ENCODE results near the gene PABPN1.
A peak's percentile ranks its signal among the peaks of the same experiment; 100 is the strongest.
"Not testable (repeated sequence)": the region's sequence is repeated elsewhere in the genome, so short reads cannot be mapped to it uniquely, and the experiment has no call there.

PABPN1 gene

DNA sequence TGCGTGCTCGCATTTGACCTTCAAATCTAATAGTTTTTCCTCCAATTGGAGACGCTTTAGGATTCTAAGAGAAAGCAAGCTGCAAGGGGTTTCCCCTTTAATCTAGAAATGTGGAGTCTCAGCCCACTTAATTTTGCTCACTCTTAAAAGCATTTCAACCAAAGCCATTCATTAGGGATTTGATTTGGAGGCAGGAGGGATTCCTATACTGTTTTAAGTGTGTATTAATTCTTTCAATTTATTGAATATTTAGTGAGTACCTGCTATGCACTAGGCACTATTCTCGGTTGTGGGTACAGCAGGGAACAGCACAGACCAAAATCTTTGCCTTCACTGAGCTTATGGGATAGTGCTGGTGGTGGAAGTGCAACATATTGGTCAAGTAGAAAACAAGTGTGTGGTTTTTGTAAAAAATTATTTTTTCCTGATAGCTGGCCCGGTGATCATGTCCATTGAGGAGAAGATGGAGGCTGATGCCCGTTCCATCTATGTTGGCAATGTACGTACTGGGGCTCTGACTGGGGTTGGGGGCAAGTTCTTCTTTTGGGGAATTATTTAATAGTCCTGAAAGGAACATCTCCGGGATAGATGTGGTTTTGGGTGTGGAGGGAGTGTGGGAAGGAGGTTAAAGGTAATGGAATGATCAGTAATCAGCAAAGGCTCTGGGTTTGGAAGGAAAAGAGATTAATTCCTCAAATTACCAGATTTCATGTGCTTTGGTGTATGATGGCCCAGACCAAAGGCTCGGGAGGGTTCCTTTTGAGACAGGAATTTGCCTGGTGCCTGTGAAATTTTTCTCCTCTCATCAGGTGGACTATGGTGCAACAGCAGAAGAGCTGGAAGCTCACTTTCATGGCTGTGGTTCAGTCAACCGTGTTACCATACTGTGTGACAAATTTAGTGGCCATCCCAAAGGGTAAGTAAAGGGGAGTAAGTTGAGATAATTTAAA lies 1.6 kb downstream of the PABPN1 start:
- peak overlapping the region; percentile 89 to 100 for H3K27ac ChIP-seq
- no peaks in the 10 kb centered on the region for H3K9me3 ChIP-seq
- peaks cover 0 to 25% (median 15%) of the 10 kb centered on the region in 4 donors for H3K4me1 ChIP-seq
- no peak for TF ChIP-seq CTCF (IDR thresholded peaks at IDR 0.05)
- peak overlapping the region; percentile 81 to 99 for H3K4me3 ChIP-seq
- no peaks in the 10 kb centered on the region for H3K27me3 ChIP-seq
- intact Hi-C loops (cut with DNase I; ENCODE audit: low total_unique reads), result loop anchor here (5.0 to 10.0 kb wide), 4 partner anchors 44 to 232 kb away; partner anchors contain the start of genes EFS, NGDN, THTPA and ZFHX2
- DNase-seq, result no peak
- peaks cover 25 to 28% (median 27%) of the 10 kb centered on the region in 3 donors for H3K36me3 ChIP-seq

DNA sequence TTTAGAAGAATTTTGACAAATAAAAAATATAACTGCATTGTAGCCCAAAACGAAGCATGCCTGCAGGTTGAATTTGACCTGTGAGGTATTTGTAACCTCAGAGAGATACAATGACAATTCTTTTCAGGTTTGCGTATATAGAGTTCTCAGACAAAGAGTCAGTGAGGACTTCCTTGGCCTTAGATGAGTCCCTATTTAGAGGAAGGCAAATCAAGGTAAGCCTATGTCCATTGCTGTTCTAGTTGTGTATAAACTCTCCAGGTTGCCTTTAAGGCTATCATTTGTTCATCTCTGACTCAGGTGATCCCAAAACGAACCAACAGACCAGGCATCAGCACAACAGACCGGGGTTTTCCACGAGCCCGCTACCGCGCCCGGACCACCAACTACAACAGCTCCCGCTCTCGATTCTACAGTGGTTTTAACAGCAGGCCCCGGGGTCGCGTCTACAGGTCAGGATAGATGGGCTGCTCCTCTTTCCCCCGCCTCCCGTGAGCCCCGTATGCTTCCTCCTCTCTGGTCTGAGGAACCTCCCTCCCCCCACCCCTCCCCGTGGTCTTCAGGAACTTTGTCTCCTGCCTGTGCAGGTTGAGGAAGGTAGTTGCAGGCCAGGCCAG lies 2.7 kb downstream of the PABPN1 start:
- H3K9me3 ChIP-seq, result no peaks in the 10 kb centered on the region
- no peak overlapping the region for H3K27ac ChIP-seq
- TF ChIP-seq CTCF (IDR thresholded peaks at IDR 0.05), result no peak
- peaks cover 25 to 28% (median 27%) of the 10 kb centered on the region in 3 donors for H3K36me3 ChIP-seq
- H3K4me3 ChIP-seq, result no peak overlapping the region
- intact Hi-C loops (cut with DNase I; ENCODE audit: low total_unique reads), result loop anchor here (5.0 to 10.0 kb wide), 4 partner anchors 43 to 231 kb away; partner anchors contain the start of genes EFS, NGDN, THTPA and ZFHX2
- peaks cover 0 to 25% (median 15%) of the 10 kb centered on the region in 4 donors for H3K4me1 ChIP-seq
- no peak for DNase-seq
- H3K27me3 ChIP-seq, result no peaks in the 10 kb centered on the region

GRCh38 chr14:23324455-23324846 lies 3.2 kb downstream of the PABPN1 start:
- H3K27me3 ChIP-seq, result no peaks in the 10 kb centered on the region
- intact Hi-C loops (cut with DNase I; ENCODE audit: low total_unique reads), result loop anchor here (5.0 to 10.0 kb wide), 4 partner anchors 43 to 230 kb away; partner anchors contain the start of genes EFS, NGDN, THTPA and ZFHX2

DNA sequence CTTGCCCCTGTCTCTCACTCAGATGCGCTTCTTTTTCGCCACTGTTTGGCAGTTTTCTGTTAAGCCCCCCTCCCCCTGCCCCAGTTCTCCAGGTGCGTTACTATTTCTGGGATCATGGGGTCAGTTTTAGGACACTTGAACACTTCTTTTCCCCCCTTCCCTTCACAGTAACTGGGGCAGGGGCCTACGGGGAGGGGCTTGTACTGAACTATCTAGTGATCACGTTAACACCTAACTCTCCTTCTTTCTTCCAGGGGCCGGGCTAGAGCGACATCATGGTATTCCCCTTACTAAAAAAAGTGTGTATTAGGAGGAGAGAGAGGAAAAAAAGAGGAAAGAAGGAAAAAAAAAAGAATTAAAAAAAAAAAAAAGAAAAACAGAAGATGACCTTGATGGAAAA lies 3.7 kb downstream of the PABPN1 start:
- Histone ChIP-seq H3K4me3 (no peak overlapping the region), H3K9me3 (no peaks in the 10 kb centered on the region), H3K27me3 (no peaks in the 10 kb centered on the region), H3K4me1 (peaks cover 0 to 25% (median 15%) of the 10 kb centered on the region in 4 donors), H3K27ac (no peak overlapping the region), H3K36me3 (peaks cover 25 to 28% (median 27%) of the 10 kb centered on the region in 3 donors)
- no peak for DNase-seq
- TF ChIP-seq CTCF (IDR thresholded peaks at IDR 0.05), result no peak
- intact Hi-C loops (cut with DNase I; ENCODE audit: low total_unique reads), result loop anchor here (5.0 to 10.0 kb wide), 4 partner anchors 42 to 230 kb away; partner anchors contain the start of genes EFS, NGDN, THTPA and ZFHX2

More at GRCh38 chr14:23324455-23324846, 3.2 kb downstream of the PABPN1 start:
- Histone ChIP-seq H3K9me3 (no peaks in the 10 kb centered on the region), H3K4me3 (no peak overlapping the region), H3K4me1 (peaks cover 0 to 25% (median 15%) of the 10 kb centered on the region in 4 donors), H3K36me3 (peaks cover 25 to 28% (median 27%) of the 10 kb centered on the region in 3 donors), H3K27ac (no peak overlapping the region)
- no peak for TF ChIP-seq CTCF (IDR thresholded peaks at IDR 0.05)
- DNase-seq, result no peak

GRCh38 chr14:23325746-23326145 lies 4.5 kb downstream of the PABPN1 start:
- not testable (repeated sequence) for H3K27ac ChIP-seq, H3K4me3 ChIP-seq, H3K27me3 ChIP-seq, H3K9me3 ChIP-seq, DNase-seq
- Histone ChIP-seq H3K4me1 (peaks cover 0 to 19% (median 12%) of the 10 kb centered on the region in 4 donors), H3K36me3 (peaks cover 25 to 28% (median 27%) of the 10 kb centered on the region in 3 donors)
- intact Hi-C loops (cut with DNase I; ENCODE audit: low total_unique reads), result loop anchor here (2.0 to 10.0 kb wide), 4 partner anchors 55 to 229 kb away; partner anchors contain the start of genes NGDN, THTPA and ZFHX2

Data from tibial artery (tissue), 4 donors.